ENCODE data around the gene GPR180. TPM values are rescaled to one million over a fixed set of nuclear protein-coding genes. Genes with fewer than 3 reads are reported as not detected.
"Not testable (repeated sequence)": the region's sequence is repeated elsewhere in the genome, so short reads cannot be mapped to it uniquely, and the experiment has no call there.

GPR180 gene
- total RNA-seq, 2 donors from 2014 or later, result 7.1 to 7.8 TPM

GRCh38 chr13:94608586-94608985 lies 6.9 kb downstream of the GPR180 start:
- Mint-ChIP-seq H3K36me3 (peaks cover 10% of the 10 kb centered on the region), H3K4me3 (no peak overlapping the region), H3K27me3 (no peaks in the 10 kb centered on the region), H3K4me1 (ENCODE audit: low read depth in 2 of 2) (peaks cover 7 to 11% of the 10 kb centered on the region in 2 donors), H3K9me3 (no peaks in the 10 kb centered on the region), H3K27ac (no peak overlapping the region)
- ATAC-seq (no peak), DNase-seq (ENCODE audit: low spot score) (no peak)

DNA sequence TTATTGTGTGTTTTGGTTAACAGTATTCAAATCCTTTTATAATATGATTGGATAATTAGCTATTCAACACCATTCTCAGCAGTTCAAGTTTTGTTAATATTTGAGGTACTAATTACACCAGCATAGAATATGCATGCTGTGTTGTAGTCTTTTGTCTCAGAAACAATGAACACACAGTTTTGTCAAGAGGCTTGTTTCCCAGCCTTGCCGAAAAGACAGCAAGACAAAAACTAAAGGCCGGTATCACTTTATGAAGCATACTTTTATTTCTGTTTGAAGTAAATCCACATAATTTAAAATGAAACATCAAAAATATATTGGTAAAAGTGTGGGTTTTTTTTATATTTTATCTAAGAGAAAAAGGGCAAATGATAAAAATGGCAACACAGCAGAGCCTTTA lies 7.5 kb downstream of the GPR180 start:
- Mint-ChIP-seq H3K36me3 (peaks cover 10% of the 10 kb centered on the region), H3K4me1 (ENCODE audit: low read depth in 2 of 2) (peaks cover 7 to 11% of the 10 kb centered on the region in 2 donors), H3K27me3 (no peaks in the 10 kb centered on the region), H3K9me3 (no peaks in the 10 kb centered on the region), H3K4me3 (no peak overlapping the region), H3K27ac (no peak overlapping the region)
- ATAC-seq (no peak), DNase-seq (ENCODE audit: low spot score) (no peak)

DNA sequence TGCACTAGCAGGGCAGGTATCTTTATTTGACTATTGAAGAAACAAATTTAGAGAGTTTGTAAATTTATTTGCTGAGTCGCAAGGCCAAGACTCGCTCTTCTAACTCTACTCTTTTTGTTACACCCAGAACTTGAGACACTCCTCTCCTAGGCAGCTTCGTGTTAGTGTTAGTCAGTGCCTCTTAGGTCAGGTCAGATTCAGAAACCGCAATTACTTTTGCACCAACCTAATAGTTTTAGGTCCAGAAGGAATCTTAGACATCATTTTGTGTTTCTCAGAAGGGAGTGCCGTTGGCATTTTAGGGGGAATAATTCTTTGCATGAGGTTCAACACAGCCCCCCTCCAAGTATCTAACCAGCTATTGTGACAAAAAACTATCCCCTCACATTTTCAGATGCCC lies 8.8 kb downstream of the GPR180 start:
- Mint-ChIP-seq H3K36me3 (peaks cover 15% of the 10 kb centered on the region), H3K27ac (no peak overlapping the region), H3K27me3 (no peaks in the 10 kb centered on the region), H3K4me3 (no peak overlapping the region), H3K9me3 (no peaks in the 10 kb centered on the region), H3K4me1 (ENCODE audit: low read depth in 2 of 2) (peaks cover 10 to 11% of the 10 kb centered on the region in 2 donors)
- ATAC-seq (no peak), DNase-seq (ENCODE audit: low spot score) (no peak)

DNA sequence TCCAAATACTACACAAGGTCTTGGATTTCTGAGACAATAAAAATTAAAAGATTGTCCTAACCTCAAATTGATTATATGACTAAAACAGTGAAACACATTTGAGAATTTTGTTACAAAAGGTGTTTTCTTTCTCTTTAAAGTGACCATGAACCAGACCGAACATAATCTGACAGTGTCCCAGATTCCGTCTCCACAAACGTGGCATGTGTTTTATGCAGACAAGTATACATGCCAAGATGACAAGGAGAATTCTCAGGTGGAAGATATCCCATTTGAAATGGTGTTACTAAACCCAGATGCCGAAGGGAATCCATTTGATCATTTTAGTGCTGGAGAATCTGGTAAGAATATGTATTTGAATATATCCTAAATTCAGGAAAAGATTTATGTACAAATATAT lies 10.4 kb downstream of the GPR180 start:
- H3K4me3 Mint-ChIP-seq, result no peak overlapping the region
- H3K4me1 Mint-ChIP-seq (ENCODE audit: low read depth in 2 of 2), result peaks cover 11 to 14% of the 10 kb centered on the region in 2 donors
- no peak overlapping the region for H3K27ac Mint-ChIP-seq
- peaks cover 8% of the 10 kb centered on the region for H3K36me3 Mint-ChIP-seq
- no peak for ATAC-seq
- no peaks in the 10 kb centered on the region for H3K9me3 Mint-ChIP-seq
- no peak for DNase-seq (ENCODE audit: low spot score)
- H3K27me3 Mint-ChIP-seq, result no peaks in the 10 kb centered on the region

DNA sequence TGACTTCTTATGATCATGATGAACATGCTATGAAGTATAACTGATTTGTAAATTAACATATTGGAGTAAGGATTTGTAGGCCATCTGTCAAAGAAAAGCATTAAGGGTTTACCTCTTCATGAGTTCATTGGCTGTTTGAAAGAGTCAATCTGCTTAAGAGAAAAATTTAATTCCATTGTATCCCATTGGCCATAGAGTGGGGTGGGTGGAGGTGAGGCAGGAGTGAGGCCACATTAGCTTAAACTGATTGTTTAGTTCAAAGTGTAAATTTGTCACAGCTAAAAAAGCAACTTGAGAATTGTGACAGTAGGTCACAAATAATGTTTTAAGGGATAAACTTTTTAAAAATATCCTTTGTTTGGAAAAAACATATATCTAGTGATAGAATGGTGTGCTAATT lies 11.4 kb downstream of the GPR180 start:
- ATAC-seq, result no peak
- Mint-ChIP-seq H3K36me3 (peaks cover 5% of the 10 kb centered on the region), H3K27ac (no peak overlapping the region), H3K4me3 (no peak overlapping the region), H3K9me3 (no peaks in the 10 kb centered on the region), H3K27me3 (no peaks in the 10 kb centered on the region), H3K4me1 (ENCODE audit: low read depth in 2 of 2) (peaks cover 8% of the 10 kb centered on the region in 2 donors)
- no peak for DNase-seq (ENCODE audit: low spot score)

GRCh38 chr13:94617389-94618000 lies 15.8 kb downstream of the GPR180 start:
- peaks cover 13% of the 10 kb centered on the region for H3K36me3 Mint-ChIP-seq

DNA sequence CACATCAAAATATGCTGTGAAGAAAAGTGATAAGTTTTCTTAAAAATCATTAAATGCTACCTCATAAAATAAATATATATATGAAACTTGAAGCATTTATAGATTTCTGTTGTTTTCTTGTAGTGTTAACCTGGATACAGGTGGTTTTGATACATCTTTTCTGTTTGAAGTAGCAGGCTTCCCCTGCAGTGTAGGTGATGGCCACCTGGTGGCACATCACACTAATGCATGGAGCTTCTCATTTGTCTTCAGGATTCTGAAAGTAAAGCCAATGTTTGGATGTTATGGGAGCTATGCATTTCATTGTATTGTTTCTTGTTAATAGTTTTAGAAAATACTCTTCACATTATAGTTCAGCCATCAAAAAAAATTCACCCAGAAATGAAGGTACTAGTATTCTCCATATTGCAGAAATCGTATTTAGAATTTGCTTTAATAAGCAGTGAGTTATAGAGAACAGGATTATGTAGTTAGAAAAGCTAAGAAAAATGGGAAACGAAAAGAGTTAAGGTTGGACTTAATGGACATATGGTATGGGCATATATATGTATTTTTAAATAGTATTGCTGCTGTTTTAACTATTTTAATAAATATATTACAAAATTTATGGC lies 18.7 kb downstream of the GPR180 start:
- no peaks in the 10 kb centered on the region for H3K27me3 Mint-ChIP-seq
- no peak for DNase-seq (ENCODE audit: low spot score)

More at GRCh38 chr13:94617389-94618000, 15.8 kb downstream of the GPR180 start:
- H3K27me3 Mint-ChIP-seq, result no peaks in the 10 kb centered on the region
- no peak overlapping the region for H3K4me3 Mint-ChIP-seq
- H3K4me1 Mint-ChIP-seq (ENCODE audit: low read depth in 2 of 2), result peaks cover 8% of the 10 kb centered on the region in 2 donors
- no peak overlapping the region for H3K27ac Mint-ChIP-seq
- DNase-seq (ENCODE audit: low spot score) (no peak), ATAC-seq (no peak)
- no peaks in the 10 kb centered on the region for H3K9me3 Mint-ChIP-seq

GRCh38 chr13:94622344-94622743 lies 20.7 kb downstream of the GPR180 start:
- ATAC-seq, result no peak
- H3K36me3 Mint-ChIP-seq, result peaks cover 9% of the 10 kb centered on the region
- H3K4me3 Mint-ChIP-seq, result no peak overlapping the region
- DNase-seq (ENCODE audit: low spot score), result no peak
- H3K27me3 Mint-ChIP-seq, result no peaks in the 10 kb centered on the region
- H3K9me3 Mint-ChIP-seq, result no peaks in the 10 kb centered on the region
- H3K4me1 Mint-ChIP-seq (ENCODE audit: low read depth in 2 of 2), result no peaks in the 10 kb centered on the region
- H3K27ac Mint-ChIP-seq, result no peak overlapping the region

More for the DNA sequence above, 18.7 kb downstream of the GPR180 start:
- Mint-ChIP-seq H3K9me3 (no peaks in the 10 kb centered on the region), H3K4me1 (ENCODE audit: low read depth in 2 of 2) (peaks cover 5 to 8% of the 10 kb centered on the region in 2 donors), H3K36me3 (peaks cover 9% of the 10 kb centered on the region), H3K27ac (no peak overlapping the region), H3K4me3 (no peak overlapping the region)
- no peak for ATAC-seq

GRCh38 chr13:94623316-94623715 lies 21.7 kb downstream of the GPR180 start:
- Mint-ChIP-seq H3K27me3 (no peaks in the 10 kb centered on the region), H3K27ac (no peak overlapping the region)

DNA sequence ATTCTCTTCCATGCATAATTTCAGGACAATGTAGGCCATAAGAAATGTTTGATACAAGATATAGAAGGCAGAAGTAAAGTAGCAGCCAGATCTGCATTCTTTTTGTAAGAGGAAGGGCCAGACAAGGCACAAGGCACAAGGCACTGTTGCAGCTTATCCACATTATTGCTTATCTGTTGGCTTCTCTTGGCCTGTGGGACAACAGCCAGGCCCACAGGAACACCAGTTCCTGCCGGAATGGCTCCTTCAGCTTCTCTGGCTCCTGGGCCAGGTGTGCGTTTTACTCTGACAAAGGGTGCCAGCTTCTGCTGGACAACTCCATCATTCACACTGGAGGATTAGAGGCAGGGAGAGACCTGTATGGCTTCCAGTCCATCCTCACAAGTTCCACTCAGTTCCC lies 29.2 kb downstream of the GPR180 start:
- Mint-ChIP-seq H3K4me3 (no peak overlapping the region), H3K27ac (no peak overlapping the region), H3K9me3 (no peaks in the 10 kb centered on the region), H3K27me3 (no peaks in the 10 kb centered on the region), H3K36me3 (peaks cover 17% of the 10 kb centered on the region), H3K4me1 (ENCODE audit: low read depth in 2 of 2) (no peaks in the 10 kb centered on the region)
- ATAC-seq (no peak), DNase-seq (ENCODE audit: low spot score) (no peak)

More at GRCh38 chr13:94623316-94623715, 21.7 kb downstream of the GPR180 start:
- ATAC-seq (no peak), DNase-seq (ENCODE audit: low spot score) (no peak)
- no peak overlapping the region for H3K4me3 Mint-ChIP-seq
- no peaks in the 10 kb centered on the region for H3K4me1 Mint-ChIP-seq (ENCODE audit: low read depth in 2 of 2)
- no peaks in the 10 kb centered on the region for H3K9me3 Mint-ChIP-seq
- H3K36me3 Mint-ChIP-seq, result peaks cover 9% of the 10 kb centered on the region

DNA sequence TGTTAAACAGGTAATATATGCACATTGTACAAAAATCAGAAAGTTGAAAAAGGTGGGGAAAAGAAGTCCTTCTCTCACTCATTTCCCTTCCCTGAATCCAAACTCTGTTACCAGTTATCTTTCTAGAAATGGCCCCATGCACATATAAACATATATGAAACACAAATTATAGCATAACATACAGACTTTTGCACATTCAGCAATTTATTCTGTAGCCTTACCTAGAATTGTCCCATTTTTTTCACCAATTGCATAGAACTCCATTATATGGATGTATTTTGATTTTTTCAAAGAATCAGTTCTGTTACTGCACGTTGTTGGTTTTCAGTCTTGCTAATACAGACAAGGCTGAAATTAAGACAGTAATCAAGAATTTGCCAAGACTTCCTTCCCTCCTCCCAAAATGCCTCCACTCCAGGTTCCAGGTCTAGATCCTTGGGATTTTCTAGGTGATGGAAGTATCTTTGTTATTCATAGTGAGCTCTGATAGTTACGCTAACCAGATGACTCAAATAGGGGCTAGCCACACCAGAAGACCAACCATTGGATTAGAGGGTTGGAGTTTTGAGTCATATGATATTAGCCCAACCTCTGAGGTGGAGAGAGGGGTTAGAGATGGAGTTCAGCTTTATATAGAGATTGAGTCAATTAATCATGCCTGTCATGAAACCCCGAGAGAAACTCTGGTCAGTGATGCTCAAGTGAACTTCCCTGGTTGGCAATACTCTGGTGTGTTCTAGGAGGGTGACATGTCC lies 30.7 kb downstream of the GPR180 start:
- peaks cover 0 to 3% of the 10 kb centered on the region in 2 donors for H3K4me1 Mint-ChIP-seq (ENCODE audit: low read depth in 2 of 2)
- no peaks in the 10 kb centered on the region for H3K9me3 Mint-ChIP-seq
- peaks cover 17% of the 10 kb centered on the region for H3K36me3 Mint-ChIP-seq
- DNase-seq (ENCODE audit: low spot score), result no peak
- no peak overlapping the region for H3K27ac Mint-ChIP-seq
- no peak for ATAC-seq
- H3K4me3 Mint-ChIP-seq, result no peak overlapping the region
- no peaks in the 10 kb centered on the region for H3K27me3 Mint-ChIP-seq

- DNase-seq (ENCODE audit: low spot score); H3K4me3 Mint-ChIP-seq; ATAC-seq; H3K4me1 Mint-ChIP-seq (ENCODE audit: low read depth in 2 of 2); H3K27ac Mint-ChIP-seq; H3K27me3 Mint-ChIP-seq; H3K9me3 Mint-ChIP-seq; H3K36me3 Mint-ChIP-seq: not testable (repeated sequence)
Observed at GRCh38 chr13:94636096-94636495, 34.4 kb downstream of the GPR180 start.

DNA sequence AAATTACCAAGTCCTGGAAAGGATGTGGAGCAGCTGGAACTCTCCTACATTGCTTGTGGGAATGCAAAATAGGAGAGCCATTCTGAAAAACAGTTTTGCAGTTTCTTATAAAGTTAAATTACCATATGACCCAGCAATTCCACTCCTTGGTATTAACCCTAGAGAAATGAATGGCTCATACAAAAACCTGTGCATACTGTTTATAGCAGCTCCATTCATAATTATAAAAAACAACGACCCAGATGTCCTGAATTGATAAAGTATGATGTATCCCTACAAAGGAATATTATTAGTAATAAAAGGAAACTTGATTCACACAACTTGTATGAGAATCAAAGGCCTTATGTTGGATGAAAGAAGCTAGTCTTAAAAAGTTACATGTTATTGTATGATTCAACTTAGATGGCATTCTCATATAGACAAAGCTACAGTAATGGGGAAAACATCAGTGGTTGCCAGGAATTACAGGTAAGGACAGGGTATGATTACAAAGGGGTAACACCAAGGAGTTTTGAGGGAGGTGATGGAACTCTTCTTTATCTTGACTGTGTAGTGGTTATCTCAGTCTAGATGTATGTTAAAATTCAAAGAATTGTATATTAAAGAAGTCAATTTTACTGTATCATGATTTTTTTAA lies 35.4 kb downstream of the GPR180 start:
- Mint-ChIP-seq H3K27ac (no peak overlapping the region), H3K4me3 (no peak overlapping the region), H3K27me3 (peaks cover 0 to 2% of the 10 kb centered on the region in 2 donors), H3K4me1 (ENCODE audit: low read depth in 2 of 2) (peaks cover 0 to 3% of the 10 kb centered on the region in 2 donors), H3K36me3 (peaks cover 10% of the 10 kb centered on the region), H3K9me3 (no peaks in the 10 kb centered on the region)
- DNase-seq (ENCODE audit: low spot score), result no peak
- ATAC-seq, result no peak

DNA sequence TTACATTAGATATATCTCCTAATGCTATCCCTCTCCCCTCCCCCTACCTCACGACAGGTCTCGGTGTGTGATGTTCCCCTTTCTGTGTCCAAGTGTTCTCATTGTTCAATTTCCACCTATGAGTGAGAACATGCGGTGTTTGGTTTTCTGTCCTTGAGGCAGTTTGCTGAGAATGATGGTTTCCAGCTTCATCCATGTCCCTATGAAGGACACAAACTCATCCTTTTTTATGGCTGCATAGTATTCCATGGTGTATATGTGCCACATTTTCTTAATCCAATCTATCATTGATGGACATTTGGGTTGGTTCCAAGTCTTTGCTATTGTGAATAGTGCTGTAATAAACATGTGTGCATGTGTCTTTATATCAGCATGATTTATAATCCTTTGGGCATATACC lies 36.0 kb downstream of the GPR180 start:
- not testable (repeated sequence) for H3K9me3 Mint-ChIP-seq; H3K27me3 Mint-ChIP-seq; DNase-seq (ENCODE audit: low spot score); H3K4me3 Mint-ChIP-seq; ATAC-seq; H3K27ac Mint-ChIP-seq; H3K36me3 Mint-ChIP-seq; H3K4me1 Mint-ChIP-seq (ENCODE audit: low read depth in 2 of 2)
